HT-29 (cell line): ENCODE measurements around the gene MTMR12. TPM values are rescaled to one million over a fixed set of nuclear protein-coding genes. Genes with fewer than 3 reads are reported as not detected.
"Not testable (repeated sequence)": the region's sequence is repeated elsewhere in the genome, so short reads cannot be mapped to it uniquely, and the experiment has no call there.

Experiments used
- DNase-seq: peaks from one replicate; pipeline ENCODE4 v3.0.0-alpha.2; 2015; ENCODE audit warnings: low spot score
- total RNA-seq: library from RNA; depleted of rRNA; stranded (reverse); fragments of >200 nt; shearing (Covaris generic); gene quantifications from 2 replicates; pipeline ENCODE4 v1.2.3, GENCODE V29; 2014

The MTMR12 gene
- total RNA-seq, 1 experiment from 2014 or later, result 10.4 TPM

DNA sequence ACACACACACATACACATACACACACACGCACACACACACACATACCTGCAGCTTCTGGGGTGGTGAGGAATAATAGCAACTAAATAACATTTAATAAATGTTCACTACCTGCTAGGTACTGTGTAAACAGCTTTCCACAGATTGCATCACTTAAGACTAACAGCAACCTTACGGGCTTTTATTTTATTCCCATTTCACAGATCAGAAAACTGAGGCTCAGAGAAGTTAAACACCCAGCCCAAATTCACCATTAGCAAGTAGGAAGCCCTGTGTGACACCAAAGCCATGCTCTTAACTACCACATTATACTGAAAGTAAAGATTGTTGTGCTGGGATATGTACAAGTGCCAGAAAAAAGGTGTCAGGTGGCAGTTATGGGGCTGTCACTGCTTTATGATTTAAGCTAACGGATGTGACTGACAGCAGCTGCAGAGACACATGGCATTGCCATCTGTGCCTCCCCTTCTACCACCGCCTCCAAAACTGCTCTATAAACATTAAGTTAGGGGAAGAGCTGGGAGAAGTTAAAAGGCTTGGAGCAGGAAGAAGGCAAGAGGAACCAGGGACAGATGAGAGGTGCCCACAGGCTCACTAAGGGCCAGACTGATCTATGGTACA lies 13.6 kb downstream of the MTMR12 start:
- DNase-seq, result no peak

DNA sequence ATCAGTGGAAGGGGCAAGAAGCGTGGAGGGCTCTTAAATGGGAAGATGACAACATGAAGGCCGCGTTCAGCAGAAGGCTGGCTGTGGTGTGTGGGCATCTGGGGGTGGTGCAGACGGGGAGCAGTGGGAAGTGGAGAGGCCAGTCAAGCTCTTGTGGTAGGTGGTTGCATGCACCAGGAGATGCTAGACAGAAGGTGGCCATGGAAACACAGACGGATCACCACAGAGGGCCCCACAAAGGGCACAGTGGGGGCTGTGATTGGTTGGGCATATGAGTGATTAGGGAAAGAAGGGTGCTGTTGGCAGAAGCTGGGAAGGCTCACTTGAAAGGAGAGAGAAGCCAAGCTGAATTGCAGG lies 14.7 kb downstream of the MTMR12 start:
- DNase-seq, result no peak

DNA sequence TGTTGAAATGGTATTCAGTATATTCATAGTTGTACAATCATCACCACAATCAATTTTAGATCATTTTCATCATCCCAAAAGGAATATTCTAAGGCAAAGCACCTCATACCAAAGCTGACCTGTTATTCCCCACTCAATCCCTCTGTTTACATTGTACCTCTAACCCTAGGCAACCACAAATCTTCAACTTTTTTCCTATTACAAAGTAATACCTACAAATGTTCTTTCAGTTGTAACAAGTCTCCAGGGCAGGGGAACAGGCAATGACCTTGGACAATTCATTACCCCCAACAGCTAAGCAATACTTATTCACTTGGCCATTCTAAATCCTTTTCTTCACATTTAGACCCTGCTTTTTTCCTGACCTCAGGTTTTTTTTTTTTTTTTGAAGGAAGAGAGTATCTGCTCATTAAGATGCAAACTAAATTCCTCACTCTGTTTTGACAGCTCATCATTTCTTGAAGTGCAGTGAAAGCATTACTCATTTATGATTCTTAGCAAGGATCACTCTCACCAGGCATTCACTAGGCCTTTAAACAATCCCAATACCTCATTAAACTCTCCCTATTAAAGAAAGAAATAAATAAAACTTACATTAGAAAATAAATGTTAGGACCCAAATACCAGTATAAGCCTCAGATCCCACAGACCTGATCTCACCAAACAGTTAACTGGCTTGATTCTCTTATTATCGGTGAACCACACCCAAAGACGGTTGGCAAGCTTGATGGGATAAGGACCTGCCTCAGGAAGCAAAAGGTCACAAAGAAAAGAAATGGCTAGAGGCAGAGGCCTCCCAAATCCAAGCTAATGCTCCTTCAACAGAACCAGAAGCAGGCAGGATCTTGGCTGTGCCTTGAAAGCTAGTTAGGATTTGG lies 15.3 kb downstream of the MTMR12 start:
- DNase-seq, result no peak

- not testable (repeated sequence) for DNase-seq
These were observed 16.6 kb downstream of the MTMR12 start for GRCh38 chr5:32295966-32296772.

DNA sequence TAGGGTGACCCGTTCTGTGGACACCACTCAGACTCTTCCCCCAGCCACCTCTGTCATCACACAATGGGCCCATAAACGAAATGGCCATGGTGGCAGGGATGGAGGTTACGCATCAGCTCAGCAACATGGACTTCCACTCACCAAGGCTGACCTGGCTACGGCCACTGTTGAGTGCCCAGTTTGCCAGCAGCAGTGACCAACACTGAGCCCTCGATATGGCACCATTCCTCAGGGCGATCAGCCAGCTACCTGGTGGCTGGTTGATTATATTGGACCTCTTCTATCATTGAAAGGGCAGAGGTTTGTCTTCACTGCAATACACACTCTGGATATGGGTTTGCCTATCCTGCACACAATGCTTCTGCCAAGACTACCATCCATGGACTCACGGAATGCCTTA lies 21.1 kb downstream of the MTMR12 start:
- no peak for DNase-seq

DNA sequence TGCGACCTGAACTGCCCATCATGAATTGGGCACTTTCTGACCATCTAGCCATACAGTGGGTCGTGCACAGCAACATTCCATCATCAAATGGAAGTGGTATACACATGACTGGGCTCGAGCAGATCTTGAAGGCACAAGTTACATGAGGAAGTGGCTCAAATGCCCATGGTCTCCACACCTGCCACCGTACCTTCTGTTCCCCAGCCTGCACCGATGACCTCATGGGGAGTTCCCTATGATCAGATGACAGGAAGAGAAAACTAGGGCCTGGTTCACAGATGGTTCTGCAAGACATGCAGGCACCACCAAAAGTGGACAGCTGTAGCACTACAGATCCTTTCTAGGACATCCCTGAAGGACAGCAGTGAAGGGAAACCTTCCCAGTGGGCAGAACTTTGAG lies 21.8 kb downstream of the MTMR12 start:
- no peak for DNase-seq

GRCh38 chr5:32290501-32290900 lies 22.2 kb downstream of the MTMR12 start:
- DNase-seq, result not testable (repeated sequence)

DNA sequence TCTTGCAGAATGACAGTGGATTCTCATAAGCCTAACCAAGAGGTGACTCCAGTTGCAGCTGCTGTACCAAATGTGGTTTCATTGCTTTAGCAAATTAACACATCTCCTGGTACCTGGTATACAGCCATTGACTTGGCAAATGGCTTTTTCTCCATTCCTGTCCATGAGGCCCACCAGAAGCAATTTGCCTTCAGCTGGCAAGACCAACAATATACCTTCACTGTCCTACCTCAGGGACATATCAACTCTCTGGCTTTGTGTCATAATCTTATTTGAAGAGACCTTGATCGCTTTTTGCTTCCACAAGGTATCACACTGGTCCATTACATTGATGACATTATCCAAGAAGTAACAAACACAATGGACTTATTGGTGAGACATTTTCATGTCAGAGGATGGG lies 22.8 kb downstream of the MTMR12 start:
- DNase-seq, result not testable (repeated sequence)

GRCh38 chr5:32288135-32288534 lies 24.6 kb downstream of the MTMR12 start:
- not testable (repeated sequence) for DNase-seq

DNA sequence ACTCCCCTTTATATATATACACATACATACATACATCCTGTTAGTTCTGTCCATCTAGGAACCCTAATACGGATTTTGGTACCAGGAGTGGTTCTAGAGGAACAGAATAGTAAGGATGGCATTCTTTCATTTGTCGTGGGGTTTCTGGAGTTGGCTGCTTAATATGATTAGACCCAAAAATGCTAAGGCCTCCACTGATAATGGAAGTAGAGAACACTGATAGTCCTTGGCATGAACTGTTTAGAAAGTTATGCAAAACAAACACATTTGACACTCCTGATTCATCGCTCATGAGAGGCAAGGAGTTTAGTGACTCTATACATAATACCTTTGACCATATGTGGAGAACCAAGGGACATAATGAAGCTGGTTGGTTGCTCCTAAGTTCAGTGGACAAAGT lies 25.2 kb downstream of the MTMR12 start:
- not testable (repeated sequence) for DNase-seq

DNA sequence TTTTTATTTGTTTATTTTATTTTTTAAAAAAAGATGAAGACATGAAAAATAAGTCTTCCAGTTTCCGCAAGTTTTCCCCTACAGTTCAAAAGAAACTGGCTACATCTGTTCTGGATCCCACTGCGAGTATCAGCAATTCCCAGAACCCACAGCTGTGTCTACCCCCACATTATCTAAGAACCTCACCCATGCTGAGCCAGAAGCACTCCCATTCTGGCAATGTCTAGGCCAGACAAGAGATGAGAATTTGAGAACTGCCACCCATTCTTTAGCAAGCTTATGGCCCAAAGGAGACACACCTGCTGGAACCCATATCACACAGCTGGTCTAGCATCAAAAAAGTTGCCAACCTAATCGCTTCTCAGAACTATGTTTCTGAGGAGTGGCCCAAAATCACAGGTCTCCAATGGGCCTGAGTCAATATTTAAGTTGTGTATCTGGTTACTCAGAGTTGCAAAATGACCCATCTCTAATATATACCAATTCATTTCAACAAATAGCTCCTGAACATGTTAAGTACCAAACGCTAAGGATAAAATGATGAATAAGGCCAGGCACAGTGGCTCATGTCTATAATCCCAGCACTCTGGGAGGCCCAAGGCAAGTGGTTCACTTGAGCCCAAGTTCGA lies 27.1 kb downstream of the MTMR12 start:
- no peak for DNase-seq

- DNase-seq, result no peak
These were observed 29.0 kb downstream of the MTMR12 start for GRCh38 chr5:32283539-32284377.

DNA sequence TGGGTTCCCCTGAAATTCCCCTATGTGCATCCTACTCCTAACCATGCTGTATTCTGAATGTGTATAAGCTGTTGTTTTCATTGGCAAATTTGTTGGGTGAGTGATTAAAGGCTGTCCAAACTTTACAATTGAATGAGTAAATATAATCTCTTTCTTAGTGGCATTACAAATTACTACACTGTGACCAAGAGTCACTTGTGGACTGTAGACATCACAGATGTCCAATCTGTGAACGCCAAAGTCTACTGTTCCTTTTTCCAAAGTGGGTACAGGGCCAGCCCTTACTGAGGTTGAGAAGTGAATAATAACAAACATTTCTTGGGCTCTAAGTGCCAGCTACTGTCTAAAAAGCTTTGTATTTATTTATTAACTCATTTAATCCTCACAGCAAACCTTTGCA lies 29.7 kb downstream of the MTMR12 start:
- no peak for DNase-seq

GRCh38 chr5:32282633-32283032 lies 30.1 kb downstream of the MTMR12 start:
- DNase-seq, result no peak

DNA sequence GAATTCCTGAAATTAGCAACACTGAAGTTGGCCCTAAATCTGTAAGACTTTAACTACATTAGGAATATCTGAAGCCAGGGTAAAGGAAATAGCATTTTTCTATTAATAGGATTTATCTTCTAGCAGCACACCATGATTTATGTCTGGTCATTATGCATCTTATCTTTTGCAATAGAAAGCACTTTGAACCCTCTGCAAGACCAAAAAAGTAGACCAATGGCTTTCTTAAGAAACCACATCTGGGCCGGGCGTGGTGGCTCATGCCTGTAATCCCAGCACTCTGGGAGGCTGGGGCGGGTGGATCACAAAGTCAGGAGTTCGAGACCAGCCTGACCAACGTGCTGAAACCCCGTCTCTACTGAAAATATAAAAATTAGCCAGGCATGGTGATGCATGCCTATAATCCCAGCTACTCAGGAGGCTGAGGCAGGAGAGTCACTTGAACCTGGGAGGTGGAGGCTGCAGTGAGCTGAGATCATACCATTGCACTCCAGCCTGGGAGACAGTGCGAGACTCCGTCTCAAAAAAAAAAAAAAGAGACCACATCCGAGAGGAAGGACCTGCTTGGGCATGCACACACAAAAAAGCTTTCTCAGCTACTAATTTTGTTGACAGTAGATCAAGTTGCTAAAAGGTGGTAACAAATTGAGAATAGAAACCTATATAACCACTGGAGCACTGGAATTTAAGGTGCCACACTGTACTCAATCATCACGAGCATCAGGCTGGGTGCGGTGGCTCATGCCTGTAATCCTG lies 31.2 kb downstream of the MTMR12 start:
- DNase-seq, result not testable (repeated sequence)

DNA sequence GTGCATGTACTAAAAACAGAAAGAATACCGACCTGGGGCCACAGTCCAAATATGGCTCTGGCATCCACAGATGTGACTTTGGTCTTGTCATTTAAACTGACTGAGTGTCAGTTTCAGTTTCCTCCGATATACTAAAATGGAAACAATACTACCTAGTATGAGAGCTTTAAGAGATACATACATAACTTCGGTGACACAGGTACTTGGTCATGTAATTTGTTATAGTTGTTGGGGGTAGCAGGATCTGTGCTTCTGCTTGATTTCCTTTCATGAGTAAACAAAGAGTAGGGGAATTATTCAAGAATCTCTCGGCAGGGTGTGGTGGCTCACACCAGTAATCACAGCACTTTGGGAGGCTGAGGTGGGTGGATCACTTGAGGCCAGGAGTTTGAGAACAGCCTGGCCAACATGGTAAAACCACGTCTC lies 32.1 kb downstream of the MTMR12 start:
- DNase-seq, result no peak

GRCh38 chr5:32279786-32280185 lies 33.0 kb downstream of the MTMR12 start:
- no peak for DNase-seq

- DNase-seq, result no peak
These were observed 33.5 kb downstream of the MTMR12 start for GRCh38 chr5:32279223-32279622.

GRCh38 chr5:32278406-32278805 lies 34.3 kb downstream of the MTMR12 start:
- DNase-seq, result no peak

DNA sequence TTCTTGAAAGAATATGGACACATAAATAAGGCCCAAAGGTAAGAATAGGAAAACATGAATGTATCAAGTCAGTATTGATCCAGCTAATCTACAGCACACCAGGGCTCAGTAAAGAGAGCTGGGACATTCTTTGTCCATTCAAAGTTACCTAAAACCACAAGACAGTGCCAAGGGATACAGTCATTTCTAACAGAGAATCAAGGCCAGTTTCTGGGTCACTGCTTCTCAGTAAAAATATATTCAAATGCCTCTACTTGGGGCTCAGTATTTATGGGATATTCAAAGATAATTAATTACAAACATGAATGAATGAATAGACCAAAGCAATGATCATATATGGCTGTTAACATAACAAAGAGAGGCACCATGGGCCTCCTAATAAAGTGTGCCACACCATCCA lies 34.9 kb downstream of the MTMR12 start:
- DNase-seq, result no peak
